Activated CD4-positive, alpha-beta memory T cell treated with anti-CD3 and anti-CD28 coated beads for 36 hours (primary cell): ENCODE results near the gene UBAC2. TPM values are rescaled to one million over a fixed set of nuclear protein-coding genes. Genes with fewer than 3 reads are reported as not detected.

ENCODE experiments used
- CTCF ChIA-PET: fragments of 350-600 bp; sonication (Branson Sonifier 250); formaldehyde crosslinking; loops from one replicate; lab custom pipeline; 2021; ENCODE audit warnings: antibody characterized with exemption, inconsistent platforms; lab: Charles Lee
- POLR2A ChIA-PET: fragments of 350-600 bp; sonication (Branson Sonifier 250); formaldehyde crosslinking; loops from one replicate; lab custom pipeline; 2021; ENCODE audit warnings: antibody characterized with exemption; lab: Charles Lee
- DNase-seq: peaks from one replicate; pipeline ENCODE4 v3.0.0-alpha.2; 2020
- H3K27ac Mint-ChIP-seq: one replicate; pipeline ENCODE4 v1.8.0; 2021; ENCODE audit warnings: mixed read lengths
- H3K27me3 Mint-ChIP-seq: one replicate; pipeline ENCODE4 v1.8.0; 2021; ENCODE audit warnings: mixed read lengths
- H3K36me3 Mint-ChIP-seq: one replicate; pipeline ENCODE4 v1.8.0; 2021; ENCODE audit warnings: mixed read lengths
- H3K4me1 Mint-ChIP-seq: one replicate; pipeline ENCODE4 v1.8.0; 2021; ENCODE audit warnings: low read depth, mixed read lengths
- H3K4me3 Mint-ChIP-seq: one replicate; pipeline ENCODE4 v1.8.0; 2021; ENCODE audit warnings: mild to moderate bottlenecking, mixed read lengths
- H3K9me3 Mint-ChIP-seq: one replicate; pipeline ENCODE4 v1.8.0; 2021; ENCODE audit warnings: mixed read lengths
- intact Hi-C: fragments of 100-400 bp; cut with micrococcal nuclease; formaldehyde crosslinking; loops from one replicate; pipeline ENCODE4 v1.15.1; 2023
- total RNA-seq, 2 experiments: library from RNA; stranded (reverse); gene quantifications; one replicate each; pipeline ENCODE4 v1.2.3, GENCODE V29; 2021

Gene UBAC2
- total RNA-seq, 2 experiments from 2014 or later = 51.8 to 54.5 TPM

- peak; percentile 42 for DNase-seq
- Mint-ChIP-seq H3K36me3 (peaks cover 48% of the 10 kb centered on the region), H3K27me3 (no peaks in the 10 kb centered on the region), H3K4me3 (peak overlapping the region; percentile 56), H3K9me3 (no peaks in the 10 kb centered on the region), H3K27ac (peak overlapping the region; percentile 95), H3K4me1 (peaks cover 97% of the 10 kb centered on the region)
- POLR2A ChIA-PET = interaction anchor here (1.4 to 7.6 kb wide), 5 partner anchors 21 to 53 kb away, joined by 4 to 246 read pairs (median 26); partner anchors contain the start of gene GPR183
- CTCF ChIA-PET = interaction anchor here (0.6 to 7.6 kb wide), 6 partner anchors 41 to 179 kb away, joined by 3 to 68 read pairs (median 4); partner anchors contain the start of gene GPR183
- intact Hi-C loops = loop anchor here (2.0 to 10.0 kb wide), 6 partner anchors 41 to 841 kb away; partner anchors contain the start of gene UBAC2
Measured at GRCh38 chr13:99355267-99356011, 154.8 kb downstream of the UBAC2 start.

GRCh38 chr13:99356012-99356261, 155.3 kb downstream of the UBAC2 start:
- H3K36me3 Mint-ChIP-seq = peaks cover 48% of the 10 kb centered on the region
- peak overlapping the region; percentile 56 for H3K4me3 Mint-ChIP-seq
- intact Hi-C loops = loop anchor here (2.0 to 10.0 kb wide), 6 partner anchors 41 to 841 kb away; partner anchors contain the start of gene UBAC2
- H3K27ac Mint-ChIP-seq = peak overlapping the region; percentile 95
- ChIA-PET CTCF (interaction anchor here (0.6 to 7.6 kb wide), 8 partner anchors 42 to 180 kb away, joined by 3 to 68 read pairs (median 4); partner anchors contain the start of gene GPR183), POLR2A (interaction anchor here (1.4 to 7.6 kb wide), 6 partner anchors 22 to 78 kb away, joined by 4 to 246 read pairs (median 23); partner anchors contain the start of gene GPR183)
- peaks cover 97% of the 10 kb centered on the region for H3K4me1 Mint-ChIP-seq
- DNase-seq = no peak
- H3K9me3 Mint-ChIP-seq = no peaks in the 10 kb centered on the region
- H3K27me3 Mint-ChIP-seq = no peaks in the 10 kb centered on the region

- Mint-ChIP-seq H3K27me3 (no peaks in the 10 kb centered on the region), H3K4me1 (peaks cover 96% of the 10 kb centered on the region), H3K9me3 (no peaks in the 10 kb centered on the region), H3K36me3 (peaks cover 50% of the 10 kb centered on the region), H3K27ac (peak overlapping the region; percentile 95), H3K4me3 (peak overlapping the region; percentile 56)
- DNase-seq = peak; percentile 62
- POLR2A ChIA-PET = interaction anchor here (1.1 to 7.6 kb wide), 9 partner anchors 9 to 78 kb away, joined by 3 to 246 read pairs (median 15); partner anchors contain the start of gene GPR183
- CTCF ChIA-PET = interaction anchor here (0.7 to 7.6 kb wide), 8 partner anchors 44 to 180 kb away, joined by 3 to 68 read pairs (median 4); partner anchors contain the start of gene GPR183
- intact Hi-C loops = loop anchor here (1.0 to 10.0 kb wide), 15 partner anchors 11 to 842 kb away; partner anchors contain the start of gene UBAC2
Measured at GRCh38 chr13:99356262-99357091, 155.8 kb downstream of the UBAC2 start.

GRCh38 chr13:99357131-99357596, 156.5 kb downstream of the UBAC2 start:
- intact Hi-C loops = loop anchor here (1.0 to 10.0 kb wide), 15 partner anchors 10 to 842 kb away; partner anchors contain the start of gene UBAC2

GRCh38 chr13:99357941-99358340, 157.3 kb downstream of the UBAC2 start:
- no peaks in the 10 kb centered on the region for H3K9me3 Mint-ChIP-seq
- CTCF ChIA-PET = interaction anchor here (0.7 to 7.6 kb wide), 4 partner anchors 49 to 92 kb away, joined by 3 to 68 read pairs (median 4); no protein-coding TSS in a partner anchor
- H3K36me3 Mint-ChIP-seq = peaks cover 52% of the 10 kb centered on the region
- DNase-seq = peak; percentile 58
- intact Hi-C loops = loop anchor here (1.0 to 10.0 kb wide), 15 partner anchors 9 to 843 kb away; partner anchors contain the start of gene UBAC2
- H3K4me3 Mint-ChIP-seq = peak overlapping the region; percentile 9
- POLR2A ChIA-PET = interaction anchor here (0.6 to 7.6 kb wide), 10 partner anchors 9 to 88 kb away, joined by 3 to 246 read pairs (median 10); partner anchors contain the start of gene GPR183
- H3K27ac Mint-ChIP-seq = peak overlapping the region; percentile 95
- H3K4me1 Mint-ChIP-seq = peaks cover 94% of the 10 kb centered on the region
- no peaks in the 10 kb centered on the region for H3K27me3 Mint-ChIP-seq

More at GRCh38 chr13:99357131-99357596, 156.5 kb downstream of the UBAC2 start:
- CTCF ChIA-PET = interaction anchor here (0.7 to 7.6 kb wide), 4 partner anchors 48 to 91 kb away, joined by 3 to 68 read pairs (median 4); no protein-coding TSS in a partner anchor
- no peaks in the 10 kb centered on the region for H3K27me3 Mint-ChIP-seq
- no peaks in the 10 kb centered on the region for H3K9me3 Mint-ChIP-seq
- peaks cover 52% of the 10 kb centered on the region for H3K36me3 Mint-ChIP-seq
- peak overlapping the region; percentile 56 for H3K4me3 Mint-ChIP-seq
- peaks cover 94% of the 10 kb centered on the region for H3K4me1 Mint-ChIP-seq
- DNase-seq = peak; percentile 82
- H3K27ac Mint-ChIP-seq = peak overlapping the region; percentile 95
- POLR2A ChIA-PET = interaction anchor here (0.6 to 7.6 kb wide), 12 partner anchors 9 to 87 kb away, joined by 3 to 246 read pairs (median 5); partner anchors contain the start of gene GPR183

- ChIA-PET POLR2A (interaction anchor here (1.1 to 2.1 kb wide), 6 partner anchors 24 to 160 kb away, joined by 3 to 10 read pairs (median 4); partner anchors contain the start of gene GPR183), CTCF (interaction anchor here (0.6 to 2.7 kb wide), 8 partner anchors 9 to 90 kb away, joined by 3 to 13 read pairs (median 10); no protein-coding TSS in a partner anchor)
- Mint-ChIP-seq H3K4me1 (peaks cover 91% of the 10 kb centered on the region), H3K4me3 (no peak overlapping the region), H3K27ac (peak overlapping the region; percentile 52), H3K36me3 (peaks cover 47% of the 10 kb centered on the region), H3K9me3 (no peaks in the 10 kb centered on the region), H3K27me3 (no peaks in the 10 kb centered on the region)
- DNase-seq = no peak
- intact Hi-C loops = loop anchor here (5.0 to 10.0 kb wide), 3 partner anchors 305 to 845 kb away; no protein-coding TSS in a partner anchor
Measured at GRCh38 chr13:99359528-99359927, 158.9 kb downstream of the UBAC2 start.

GRCh38 chr13:99360696-99361095, 160.0 kb downstream of the UBAC2 start:
- ChIA-PET POLR2A (interaction anchor here (0.6 to 2.6 kb wide), 6 partner anchors 9 to 161 kb away, joined by 3 to 11 read pairs (median 4); partner anchors contain the start of gene GPR183), CTCF (interaction anchor here (0.8 to 2.7 kb wide), 8 partner anchors 11 to 91 kb away, joined by 3 to 13 read pairs (median 10); no protein-coding TSS in a partner anchor)
- Mint-ChIP-seq H3K4me3 (no peak overlapping the region), H3K9me3 (no peaks in the 10 kb centered on the region), H3K27ac (peak overlapping the region; percentile 30), H3K4me1 (peaks cover 88% of the 10 kb centered on the region), H3K36me3 (peaks cover 39% of the 10 kb centered on the region), H3K27me3 (no peaks in the 10 kb centered on the region)
- no peak for DNase-seq
- intact Hi-C loops = no loop called here

GRCh38 chr13:99361197-99361596, 160.5 kb downstream of the UBAC2 start:
- H3K4me3 Mint-ChIP-seq = no peak overlapping the region
- H3K36me3 Mint-ChIP-seq = peaks cover 34% of the 10 kb centered on the region
- H3K27me3 Mint-ChIP-seq = no peaks in the 10 kb centered on the region
- ChIA-PET POLR2A (interaction anchor here (1.7 to 2.6 kb wide), 4 partner anchors 9 to 162 kb away, joined by 4 to 11 read pairs (median 7); partner anchors contain the start of gene GPR183), CTCF (interaction anchor here (1.0 to 2.7 kb wide), 4 partner anchors 10 to 91 kb away, joined by 3 to 10 read pairs (median 10); no protein-coding TSS in a partner anchor)
- peak overlapping the region; percentile 61 for H3K27ac Mint-ChIP-seq
- intact Hi-C loops = no loop called here
- DNase-seq = no peak
- no peaks in the 10 kb centered on the region for H3K9me3 Mint-ChIP-seq
- H3K4me1 Mint-ChIP-seq = peaks cover 88% of the 10 kb centered on the region

- Mint-ChIP-seq H3K27ac (peak overlapping the region; percentile 64), H3K36me3 (peaks cover 29% of the 10 kb centered on the region), H3K27me3 (no peaks in the 10 kb centered on the region), H3K4me3 (no peak overlapping the region), H3K9me3 (no peaks in the 10 kb centered on the region), H3K4me1 (peaks cover 87% of the 10 kb centered on the region)
- no peak for DNase-seq
- ChIA-PET CTCF (interaction anchor here (1.1 kb wide), 1 partner anchor 74 kb away, joined by 5 read pairs; no protein-coding TSS in a partner anchor), POLR2A (interaction anchor here (2.6 kb wide), 1 partner anchor 11 kb away, joined by 11 read pairs; no protein-coding TSS in a partner anchor)
- intact Hi-C loops = no loop called here
Measured at GRCh38 chr13:99362362-99362761, 161.7 kb downstream of the UBAC2 start.

- H3K27ac Mint-ChIP-seq = peak overlapping the region; percentile 38
- ChIA-PET POLR2A (no interaction called here), CTCF (no interaction called here)
- H3K4me3 Mint-ChIP-seq = no peak overlapping the region
- peaks cover 36% of the 10 kb centered on the region for H3K36me3 Mint-ChIP-seq
- DNase-seq = no peak
- H3K9me3 Mint-ChIP-seq = no peaks in the 10 kb centered on the region
- no peaks in the 10 kb centered on the region for H3K27me3 Mint-ChIP-seq
- intact Hi-C loops = no loop called here
- H3K4me1 Mint-ChIP-seq = peaks cover 88% of the 10 kb centered on the region
Measured at GRCh38 chr13:99363391-99363790, 162.7 kb downstream of the UBAC2 start.
